Body of pancreas (tissue), 4 donors: ENCODE data around the gene IGFALS.

Experiments
- POLR2A ChIP-seq, 3 donors: fragments of 450-650 bp; IDR thresholded peaks; one replicate each; pipeline ENCODE4 v1.6.1; 2016; ENCODE audit warnings: antibody characterized with exemption in 3 of 3, mild to moderate bottlenecking in 2 of 3
- TF ChIP-seq, protein P1 (sequence below), 7 experiments: fragments of 450-650 bp in 4 of 7; fragments of 200-600 bp in 3 of 7; sonication (generic) in 3 of 7; IDR thresholded peaks; one replicate each; pipeline ENCODE4 v1.5.1; 2016 to 2019; ENCODE audit warnings: antibody characterized with exemption in 7 of 7

GRCh38 chr16:1775006-1775845 lies 18.3 kb downstream of the IGFALS start:
- TF ChIP-seq, protein P1, sequence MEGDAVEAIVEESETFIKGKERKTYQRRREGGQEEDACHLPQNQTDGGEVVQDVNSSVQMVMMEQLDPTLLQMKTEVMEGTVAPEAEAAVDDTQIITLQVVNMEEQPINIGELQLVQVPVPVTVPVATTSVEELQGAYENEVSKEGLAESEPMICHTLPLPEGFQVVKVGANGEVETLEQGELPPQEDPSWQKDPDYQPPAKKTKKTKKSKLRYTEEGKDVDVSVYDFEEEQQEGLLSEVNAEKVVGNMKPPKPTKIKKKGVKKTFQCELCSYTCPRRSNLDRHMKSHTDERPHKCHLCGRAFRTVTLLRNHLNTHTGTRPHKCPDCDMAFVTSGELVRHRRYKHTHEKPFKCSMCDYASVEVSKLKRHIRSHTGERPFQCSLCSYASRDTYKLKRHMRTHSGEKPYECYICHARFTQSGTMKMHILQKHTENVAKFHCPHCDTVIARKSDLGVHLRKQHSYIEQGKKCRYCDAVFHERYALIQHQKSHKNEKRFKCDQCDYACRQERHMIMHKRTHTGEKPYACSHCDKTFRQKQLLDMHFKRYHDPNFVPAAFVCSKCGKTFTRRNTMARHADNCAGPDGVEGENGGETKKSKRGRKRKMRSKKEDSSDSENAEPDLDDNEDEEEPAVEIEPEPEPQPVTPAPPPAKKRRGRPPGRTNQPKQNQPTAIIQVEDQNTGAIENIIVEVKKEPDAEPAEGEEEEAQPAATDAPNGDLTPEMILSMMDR (IDR thresholded peaks at IDR 0.05), result no peak
- TF ChIP-seq POLR2A (IDR thresholded peaks at IDR 0.05), result no peak
